ENCODE data around the gene SEMA5A.

The SEMA5A gene

GRCh38 chr5:9431151-9431495 is 114.8 kb downstream of the SEMA5A start:
- no peak for TF ChIP-seq CTCF (conservative IDR thresholded peaks at IDR 0.05; ENCODE audit: low read depth, low read length)
- no peak for DNase-seq (ENCODE audit: low read depth)
- H3K4me3 ChIP-seq (ENCODE audit: low read depth, low read length), result no peak overlapping the region

- no peak for TF ChIP-seq CTCF (conservative IDR thresholded peaks at IDR 0.05; ENCODE audit: low read depth, low read length)
- DNase-seq (ENCODE audit: low read depth), result no peak
- H3K4me3 ChIP-seq (ENCODE audit: low read depth, low read length), result no peak overlapping the region
Observed at GRCh38 chr5:9430306-9430705, 115.6 kb downstream of the SEMA5A start.

- no peak overlapping the region for H3K4me3 ChIP-seq (ENCODE audit: low read depth, low read length)
- no peak for TF ChIP-seq CTCF (conservative IDR thresholded peaks at IDR 0.05; ENCODE audit: low read depth, low read length)
- no peak for DNase-seq (ENCODE audit: low read depth)
Observed at GRCh38 chr5:9429691-9430215, 116.1 kb downstream of the SEMA5A start.

- H3K4me3 ChIP-seq (ENCODE audit: low read depth, low read length), result no peak overlapping the region
- no peak for DNase-seq (ENCODE audit: low read depth)
- TF ChIP-seq CTCF (conservative IDR thresholded peaks at IDR 0.05; ENCODE audit: low read depth, low read length), result no peak
Observed at GRCh38 chr5:9428272-9428671, 117.6 kb downstream of the SEMA5A start.

GRCh38 chr5:9425710-9426109 is 120.2 kb downstream of the SEMA5A start:
- no peak for DNase-seq (ENCODE audit: low read depth)
- TF ChIP-seq CTCF (conservative IDR thresholded peaks at IDR 0.05; ENCODE audit: low read depth, low read length), result no peak

GRCh38 chr5:9423571-9423970 is 122.3 kb downstream of the SEMA5A start:
- no peak for TF ChIP-seq CTCF (conservative IDR thresholded peaks at IDR 0.05; ENCODE audit: low read depth, low read length)
- no peak overlapping the region for H3K4me3 ChIP-seq (ENCODE audit: low read depth, low read length)
- DNase-seq (ENCODE audit: low read depth), result peak; percentile 63

More at GRCh38 chr5:9425710-9426109, 120.2 kb downstream of the SEMA5A start:
- no peak overlapping the region for H3K4me3 ChIP-seq (ENCODE audit: low read depth, low read length)

- no peak for TF ChIP-seq CTCF (conservative IDR thresholded peaks at IDR 0.05; ENCODE audit: low read depth, low read length)
- DNase-seq (ENCODE audit: low read depth), result peak; percentile 36
- no peak overlapping the region for H3K4me3 ChIP-seq (ENCODE audit: low read depth, low read length)
Observed at GRCh38 chr5:9421884-9422283, 124.0 kb downstream of the SEMA5A start.

Data from choroid plexus epithelial cell (primary cell).